Measurements from ENCODE around the gene CDH4.

GRCh38 chr20:61958773-61959700 is 707.0 kb downstream of the CDH4 start:
- no peak for TF ChIP-seq POLR2A (IDR thresholded peaks at IDR 0.05)
- TF ChIP-seq, protein P1, sequence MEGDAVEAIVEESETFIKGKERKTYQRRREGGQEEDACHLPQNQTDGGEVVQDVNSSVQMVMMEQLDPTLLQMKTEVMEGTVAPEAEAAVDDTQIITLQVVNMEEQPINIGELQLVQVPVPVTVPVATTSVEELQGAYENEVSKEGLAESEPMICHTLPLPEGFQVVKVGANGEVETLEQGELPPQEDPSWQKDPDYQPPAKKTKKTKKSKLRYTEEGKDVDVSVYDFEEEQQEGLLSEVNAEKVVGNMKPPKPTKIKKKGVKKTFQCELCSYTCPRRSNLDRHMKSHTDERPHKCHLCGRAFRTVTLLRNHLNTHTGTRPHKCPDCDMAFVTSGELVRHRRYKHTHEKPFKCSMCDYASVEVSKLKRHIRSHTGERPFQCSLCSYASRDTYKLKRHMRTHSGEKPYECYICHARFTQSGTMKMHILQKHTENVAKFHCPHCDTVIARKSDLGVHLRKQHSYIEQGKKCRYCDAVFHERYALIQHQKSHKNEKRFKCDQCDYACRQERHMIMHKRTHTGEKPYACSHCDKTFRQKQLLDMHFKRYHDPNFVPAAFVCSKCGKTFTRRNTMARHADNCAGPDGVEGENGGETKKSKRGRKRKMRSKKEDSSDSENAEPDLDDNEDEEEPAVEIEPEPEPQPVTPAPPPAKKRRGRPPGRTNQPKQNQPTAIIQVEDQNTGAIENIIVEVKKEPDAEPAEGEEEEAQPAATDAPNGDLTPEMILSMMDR (IDR thresholded peaks at IDR 0.05 in 8 of 11, conservative IDR thresholded peaks at IDR 0.05 in 3 of 11), result no peak
